Kasumi-1 (cell line): Measurements from ENCODE around the gene KCNN1.
"Not testable (repeated sequence)": the region's sequence is repeated elsewhere in the genome, so short reads cannot be mapped to it uniquely, and the experiment has no call there.

ENCODE experiments used
- DNase-seq, 2 experiments: peaks; one replicate each; lab custom pipeline; 2025; lab: John Stamatoyannopoulos, UW

The KCNN1 gene

DNA sequence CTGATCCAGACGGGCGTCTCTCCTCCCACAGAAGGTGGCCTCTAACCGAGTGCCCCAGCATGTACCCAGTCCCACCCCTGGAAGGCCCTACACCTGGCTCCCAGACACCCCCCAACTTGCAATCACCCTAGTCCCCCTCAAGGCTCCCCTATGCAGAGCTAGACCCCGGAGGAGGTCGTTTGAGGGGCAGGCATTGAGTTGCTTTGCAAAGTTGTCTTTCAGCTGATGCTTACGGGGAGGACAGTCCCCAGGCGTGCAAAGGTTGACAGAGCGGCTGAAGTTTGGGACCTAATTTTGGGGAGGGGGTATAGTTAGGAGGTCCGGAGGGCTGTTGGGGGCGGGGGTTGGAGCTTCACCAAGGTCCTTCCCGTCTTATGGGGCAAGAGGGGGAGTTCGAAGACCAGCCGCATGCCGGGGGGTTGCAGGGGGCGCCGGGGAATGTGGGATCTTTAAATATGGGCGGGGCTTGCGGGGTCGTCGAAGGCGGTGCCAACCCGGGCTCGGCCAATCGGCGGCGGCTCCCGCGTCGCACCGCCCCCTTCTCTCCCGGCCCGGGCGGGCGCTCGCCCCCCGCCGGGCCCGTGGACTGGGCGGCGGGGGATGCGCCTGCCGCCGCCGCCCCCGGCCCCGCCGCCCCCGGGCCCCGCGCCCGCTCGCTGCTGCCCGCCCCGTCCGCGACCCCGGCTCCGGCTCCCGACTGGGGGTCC lies at the start of gene KCNN1:
Gene KCNN1 (plus strand): TSS at position 558 of the 707 bp plus-strand sequence. CDS start 6,782 bp downstream, outside the sequence.
- DNase-seq = no peak

DNA sequence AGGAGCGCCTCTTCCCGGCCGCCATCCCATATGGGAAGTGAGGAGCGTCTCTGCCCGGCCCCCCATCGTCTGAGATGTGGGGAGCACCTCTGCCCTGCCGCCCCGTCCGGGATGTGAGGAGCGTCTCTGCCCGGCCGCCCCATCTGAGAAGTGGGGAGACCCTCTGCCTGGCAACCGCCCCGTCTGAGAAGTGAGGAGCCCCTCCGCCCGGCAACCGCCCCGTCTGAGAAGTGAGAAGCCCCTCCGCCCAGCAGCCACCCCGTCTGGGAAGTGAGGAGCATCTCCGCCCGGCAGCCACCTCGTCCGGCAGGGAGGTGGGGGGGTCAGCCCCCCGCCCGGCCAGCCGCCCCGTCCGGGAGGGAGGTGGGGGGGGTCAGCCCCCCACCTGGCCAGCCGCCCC lies 48.8 kb upstream of the KCNN1 start:
- DNase-seq = not testable (repeated sequence)

DNA sequence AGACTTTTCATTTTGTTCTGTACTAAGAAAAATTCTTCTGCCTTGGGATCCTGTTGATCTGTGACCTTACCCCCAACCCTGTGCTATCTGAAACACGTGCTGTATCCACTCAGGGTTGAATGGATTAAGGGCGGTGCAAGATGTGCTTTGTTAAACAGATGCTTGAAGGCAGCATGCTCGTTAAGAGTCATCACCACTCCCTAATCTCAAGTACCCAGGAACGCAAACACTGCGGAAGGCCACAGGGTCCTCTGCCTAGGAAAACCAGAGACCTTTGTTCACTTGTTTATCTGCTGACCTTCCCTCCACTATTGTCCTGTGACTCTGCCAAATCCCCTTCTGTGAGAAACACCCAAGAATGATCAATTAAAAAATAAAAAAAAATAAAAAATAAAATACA lies 47.8 kb upstream of the KCNN1 start:
- not testable (repeated sequence) for DNase-seq

DNA sequence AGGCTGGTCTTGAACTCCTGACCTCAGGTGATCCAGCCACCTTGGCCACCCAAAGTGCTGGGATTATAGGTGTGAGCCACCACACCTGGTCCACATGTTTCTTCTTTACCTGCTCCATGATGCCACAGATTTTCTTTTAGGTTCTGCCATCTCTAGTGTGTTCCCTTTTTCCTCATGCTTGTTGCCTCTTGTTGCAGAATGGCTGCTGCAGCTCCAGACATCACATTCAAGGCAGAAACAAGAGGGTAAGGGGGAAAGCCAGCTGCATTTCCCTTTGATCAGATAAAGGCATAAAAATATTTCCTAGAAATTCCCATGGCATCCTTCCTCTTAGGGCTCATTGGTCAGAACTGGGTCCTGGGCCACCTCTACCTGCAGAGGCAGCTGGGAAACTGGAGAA lies 46.4 kb upstream of the KCNN1 start:
- DNase-seq = no peak

DNA sequence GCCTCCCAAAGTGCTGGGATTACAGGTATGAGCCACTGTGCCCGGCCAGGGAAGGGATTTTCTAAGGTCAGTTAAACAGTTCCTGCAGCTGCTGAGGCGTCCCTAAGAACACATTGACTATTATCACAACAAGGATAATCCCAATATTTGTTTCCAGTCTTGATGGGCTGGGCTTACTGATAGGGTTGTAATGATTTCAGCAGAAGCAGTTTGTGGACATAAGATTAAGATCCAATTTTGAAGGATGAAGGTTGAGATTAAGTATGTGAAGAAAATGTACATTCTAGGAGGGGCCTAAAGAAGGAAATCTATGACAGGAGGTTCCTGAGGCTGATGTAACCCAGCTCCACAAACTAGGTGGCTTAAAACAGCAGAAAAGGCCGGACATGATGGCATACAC lies 44.8 kb upstream of the KCNN1 start:
- no peak for DNase-seq

DNA sequence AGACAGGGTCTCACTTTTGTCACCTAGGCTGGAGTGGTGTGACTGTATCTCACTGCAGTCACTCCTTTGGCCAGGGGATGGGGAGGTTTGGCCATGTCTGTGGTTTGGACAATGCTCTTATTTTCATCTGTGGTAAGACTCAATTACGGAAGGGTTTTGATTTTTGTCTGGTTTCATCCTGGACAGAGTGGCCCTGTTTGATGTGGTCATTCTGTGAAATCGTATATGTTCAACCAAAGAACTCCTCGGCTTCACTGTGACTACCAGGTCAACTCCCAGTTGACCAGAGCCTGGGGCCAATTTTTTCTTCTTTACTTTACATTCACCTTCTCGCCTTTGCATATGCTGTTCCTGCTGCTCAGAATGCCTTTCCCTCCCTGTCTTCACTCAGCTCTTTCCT lies 40.9 kb upstream of the KCNN1 start:
- DNase-seq = no peak

DNA sequence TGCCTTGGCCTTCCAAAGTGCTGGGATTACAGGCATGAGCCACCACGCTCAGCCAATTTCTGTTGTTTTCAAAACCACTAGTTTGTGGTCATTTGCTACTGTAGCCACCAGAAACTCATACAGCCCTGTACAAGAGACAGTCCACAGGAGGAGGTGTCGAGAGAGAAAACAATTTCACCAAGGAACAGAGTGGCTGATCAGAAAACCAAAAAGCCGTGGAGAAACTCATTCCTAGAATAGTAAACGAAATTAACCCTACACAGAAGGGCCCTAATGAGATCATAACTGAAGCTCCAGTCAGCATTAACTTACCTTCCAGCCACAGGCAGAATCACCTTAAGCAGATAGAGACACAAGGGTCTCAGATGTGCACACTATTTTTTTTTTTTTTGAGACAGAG lies 37.9 kb upstream of the KCNN1 start:
- no peak for DNase-seq

DNA sequence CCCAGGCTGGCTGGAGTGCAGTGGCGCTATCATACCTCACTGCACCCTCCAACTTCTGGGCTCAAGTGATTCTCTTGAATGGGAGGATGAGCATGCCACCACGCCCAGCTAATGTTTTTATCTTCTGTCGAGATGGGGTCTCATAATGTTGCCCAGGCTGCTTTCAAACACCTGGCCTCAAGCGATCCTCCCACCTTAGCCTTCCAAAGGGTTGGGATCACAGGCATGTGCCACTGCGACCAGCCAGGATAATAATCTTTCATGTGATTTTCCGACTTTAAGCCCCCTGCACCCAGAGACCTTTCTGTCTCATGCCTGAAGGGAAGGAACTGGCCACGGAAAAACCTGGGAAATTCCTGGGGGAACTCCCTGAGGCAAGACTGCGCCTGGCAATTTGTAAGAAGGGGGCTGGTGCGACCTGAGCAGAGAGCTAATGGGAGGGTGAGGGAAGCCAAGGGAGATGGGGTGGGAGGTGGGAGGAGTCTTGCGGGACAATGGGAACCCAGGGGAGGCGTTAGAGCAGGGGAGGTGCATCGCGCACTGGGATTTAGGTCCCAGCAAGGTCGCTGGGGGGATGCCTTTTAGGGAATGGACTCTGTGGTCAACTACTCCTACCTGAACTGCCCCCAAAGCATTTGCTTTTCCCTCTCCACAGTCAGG lies 35.2 kb upstream of the KCNN1 start:
- no peak for DNase-seq

DNA sequence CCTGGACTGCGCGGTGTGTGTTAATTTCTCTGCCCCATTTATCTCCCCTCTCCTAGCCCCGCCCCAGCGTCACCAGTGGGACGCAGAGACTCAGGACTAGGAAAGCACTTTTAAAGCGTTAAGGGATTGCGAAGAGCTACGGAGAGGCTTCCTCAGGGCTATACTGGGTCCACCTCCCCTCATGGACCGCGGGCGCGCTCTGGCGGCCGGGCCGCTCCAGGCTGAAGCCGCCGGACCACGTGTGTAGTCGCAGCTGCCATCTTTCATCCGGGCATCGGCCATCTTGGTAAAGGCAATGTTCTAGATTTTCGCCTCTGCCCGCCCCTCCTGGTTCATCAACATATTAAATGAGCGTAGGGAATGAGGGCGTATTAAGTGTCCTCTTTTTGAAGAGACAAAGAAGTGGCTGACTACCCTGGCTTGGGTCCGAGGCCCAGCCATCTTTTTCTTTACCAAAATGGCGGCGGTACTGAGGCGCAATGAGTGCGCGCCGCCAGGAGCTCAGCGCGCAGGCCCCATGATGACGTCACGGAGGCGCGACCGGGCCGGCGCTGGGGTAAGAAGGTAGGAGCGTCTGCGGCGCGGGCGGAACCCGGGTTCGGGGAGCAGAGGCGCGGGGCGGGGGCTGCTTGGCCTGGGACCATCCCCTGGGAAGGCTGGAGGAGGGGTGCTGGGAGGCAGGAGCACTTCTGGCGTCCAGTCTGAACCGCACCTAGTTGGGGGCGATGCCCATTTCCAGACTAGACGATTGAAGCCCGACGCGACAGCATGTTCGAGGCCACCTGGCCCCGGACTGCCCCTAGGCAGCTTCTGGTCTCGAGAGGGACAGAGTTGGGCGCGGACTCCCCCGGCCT lies 34.2 kb upstream of the KCNN1 start, which contains the start of gene CCDC124:
Gene CCDC124 (plus strand): TSS at position 531 of the 854 bp plus-strand sequence. CDS start 3,406 bp downstream, outside the sequence.
- DNase-seq = peak; percentile 94 to 95

DNA sequence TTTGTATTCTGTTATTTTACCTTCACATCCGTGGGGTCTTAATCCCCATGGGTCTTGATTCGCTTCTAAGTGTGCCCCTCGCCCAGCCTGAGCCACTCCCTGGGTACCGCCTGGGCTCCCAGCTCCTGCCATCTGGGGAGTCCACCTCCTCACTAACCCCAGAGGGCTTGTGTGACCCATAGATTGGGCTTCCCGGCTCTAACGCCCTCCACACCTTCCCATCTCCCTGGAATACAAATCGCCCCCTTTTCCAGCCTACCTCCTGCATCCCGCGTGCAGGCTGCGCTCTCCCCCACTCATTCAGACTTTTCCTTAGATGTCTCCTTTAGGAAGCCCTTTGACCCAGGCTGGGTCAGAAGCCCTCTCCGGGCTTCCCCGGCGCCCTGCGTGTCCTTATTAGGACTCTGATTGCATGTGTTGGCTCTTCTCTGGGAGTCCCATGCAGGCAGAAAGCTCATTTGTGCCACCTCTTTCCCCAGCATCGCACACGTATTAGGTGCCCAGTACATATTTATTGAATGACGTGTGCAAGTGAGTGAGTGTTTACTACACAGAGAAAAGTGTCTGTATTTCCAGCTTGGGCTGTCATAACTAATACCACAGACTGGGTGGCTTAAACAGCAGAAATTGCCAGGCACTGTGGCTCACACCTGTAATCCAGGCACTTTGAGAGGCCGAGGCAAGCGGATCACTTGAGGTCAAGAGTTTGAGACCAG lies 33.3 kb upstream of the KCNN1 start:
- DNase-seq = no peak

DNA sequence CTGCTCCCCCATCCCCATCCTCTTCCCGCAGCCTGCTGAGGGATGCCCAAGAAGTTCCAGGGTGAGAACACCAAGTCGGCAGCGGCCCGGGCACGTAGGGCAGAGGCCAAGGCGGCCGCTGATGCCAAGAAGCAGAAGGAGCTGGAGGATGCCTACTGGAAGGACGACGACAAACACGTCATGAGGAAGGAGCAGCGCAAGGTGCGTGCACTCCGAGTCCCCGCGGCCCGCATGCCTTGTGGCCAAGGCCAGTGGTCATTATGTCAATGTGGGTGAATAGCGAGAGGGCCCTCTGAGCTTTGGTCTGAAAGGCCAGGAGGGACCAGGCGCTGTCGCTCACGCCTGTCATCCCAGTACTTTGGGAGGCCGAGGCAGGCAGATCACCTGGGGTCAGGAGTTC lies 30.5 kb upstream of the KCNN1 start:
- no peak for DNase-seq

DNA sequence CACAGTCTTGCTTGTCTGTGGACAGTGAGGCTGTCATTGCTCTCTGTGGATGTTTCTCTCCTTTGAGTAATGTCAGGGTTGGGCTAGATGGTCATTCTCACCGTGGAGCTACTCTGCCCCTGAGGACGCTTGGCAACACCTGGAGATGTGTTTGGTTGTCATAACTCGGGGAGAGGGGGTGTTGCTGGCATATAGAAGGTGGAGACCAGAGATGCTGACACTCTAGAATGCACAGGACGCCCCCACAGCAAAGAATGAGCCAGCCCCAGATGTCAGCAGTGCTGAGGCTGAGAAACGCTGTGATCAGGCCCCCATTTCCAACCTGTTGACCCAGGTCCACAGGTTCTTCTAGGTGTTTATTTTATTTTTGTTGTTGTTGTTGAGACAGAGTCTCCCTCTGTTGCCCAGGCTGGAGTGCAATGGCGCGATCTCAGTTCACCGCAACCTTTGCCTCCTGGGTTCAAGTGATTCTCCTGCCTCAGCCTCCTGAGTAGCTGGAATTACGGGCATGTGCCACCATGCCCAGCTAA lies 29.5 kb upstream of the KCNN1 start:
- DNase-seq = no peak

DNA sequence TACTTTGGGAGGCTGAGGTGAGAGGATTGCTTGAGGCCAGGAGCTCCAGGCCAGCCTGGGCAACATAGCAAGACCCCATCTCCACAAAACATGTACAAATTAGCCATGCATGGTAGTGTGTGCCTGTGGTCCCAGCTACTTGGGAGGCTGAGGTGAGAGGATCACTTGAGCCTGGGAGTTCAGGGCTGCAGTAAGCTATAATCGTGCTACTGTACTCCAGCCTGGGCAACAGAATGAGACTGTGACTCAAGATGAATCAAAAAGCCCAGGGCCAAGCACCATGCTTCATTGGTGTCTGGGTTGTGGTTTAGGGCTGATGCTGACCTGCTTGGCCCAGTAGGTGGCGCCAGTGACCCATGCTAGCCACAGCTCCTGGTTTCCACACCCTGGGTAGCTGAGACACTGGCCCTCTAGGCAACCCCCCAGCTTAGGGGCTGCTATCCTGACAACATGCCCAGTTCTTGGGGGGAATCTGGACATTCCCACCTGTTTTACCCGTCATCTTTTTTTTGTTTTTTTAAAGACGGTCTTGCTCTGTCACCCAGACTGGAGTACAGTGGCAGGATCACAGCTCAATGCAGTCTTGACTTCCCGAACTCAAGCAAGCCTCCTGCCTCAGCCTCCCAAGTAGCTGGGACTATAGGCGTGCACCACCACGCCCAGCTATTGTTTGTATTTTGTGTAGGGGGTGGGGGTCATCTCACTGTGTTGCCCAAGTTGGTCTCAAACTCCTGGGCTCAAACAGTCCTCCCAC lies 28.6 kb upstream of the KCNN1 start:
- peak; percentile 59 to 78 for DNase-seq

DNA sequence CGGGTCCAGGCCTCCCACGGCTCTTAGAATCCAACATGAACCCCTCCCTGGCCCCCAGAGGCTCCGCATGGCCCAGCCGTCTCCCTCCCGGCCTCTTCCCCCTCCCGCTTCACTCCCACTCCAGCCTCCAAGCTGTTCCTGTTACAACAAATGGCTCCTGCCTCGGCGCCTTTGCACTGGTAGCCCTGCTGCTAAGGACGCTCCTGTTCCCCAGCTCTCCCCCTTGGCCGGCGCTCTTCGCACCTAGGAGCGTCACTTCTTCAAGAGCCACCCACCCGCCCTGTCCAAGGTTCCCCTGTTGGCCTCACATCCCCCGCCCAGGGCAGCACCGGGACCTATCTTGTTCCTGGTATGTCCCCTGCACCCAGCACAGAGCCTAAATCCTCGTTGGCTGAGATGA lies 24.7 kb upstream of the KCNN1 start:
- DNase-seq = no peak

DNA sequence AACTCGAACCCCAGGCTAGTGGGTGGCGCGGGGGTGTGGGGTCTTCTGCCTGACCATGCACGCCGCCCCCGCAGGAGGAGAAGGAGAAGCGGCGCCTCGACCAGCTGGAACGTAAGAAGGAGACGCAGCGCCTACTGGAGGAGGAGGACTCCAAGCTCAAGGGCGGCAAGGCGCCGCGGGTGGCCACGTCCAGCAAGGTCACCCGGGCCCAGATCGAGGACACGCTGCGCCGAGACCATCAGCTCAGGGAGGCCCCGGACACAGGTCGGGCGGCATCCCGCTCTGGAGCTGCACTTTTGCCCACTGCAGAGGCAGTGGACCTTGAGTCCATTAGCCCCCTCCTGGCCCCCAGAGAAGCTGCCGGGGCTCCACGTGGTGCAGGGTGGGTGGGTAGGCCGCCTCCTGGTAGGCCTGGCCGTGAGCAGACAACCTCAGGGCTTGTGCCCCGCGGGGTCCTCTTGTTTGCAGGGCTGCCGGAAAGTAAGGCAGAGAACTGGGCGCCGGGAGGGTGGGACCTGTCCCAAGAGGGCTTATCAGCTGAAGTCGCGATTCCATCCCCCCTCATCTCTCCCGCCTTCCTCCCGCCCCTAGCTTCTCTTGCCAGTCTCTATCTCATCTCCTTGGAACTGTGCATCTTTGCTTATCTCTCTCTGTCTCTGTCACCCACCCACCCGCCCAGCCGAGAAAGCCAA lies 24.2 kb upstream of the KCNN1 start:
- DNase-seq = no peak

DNA sequence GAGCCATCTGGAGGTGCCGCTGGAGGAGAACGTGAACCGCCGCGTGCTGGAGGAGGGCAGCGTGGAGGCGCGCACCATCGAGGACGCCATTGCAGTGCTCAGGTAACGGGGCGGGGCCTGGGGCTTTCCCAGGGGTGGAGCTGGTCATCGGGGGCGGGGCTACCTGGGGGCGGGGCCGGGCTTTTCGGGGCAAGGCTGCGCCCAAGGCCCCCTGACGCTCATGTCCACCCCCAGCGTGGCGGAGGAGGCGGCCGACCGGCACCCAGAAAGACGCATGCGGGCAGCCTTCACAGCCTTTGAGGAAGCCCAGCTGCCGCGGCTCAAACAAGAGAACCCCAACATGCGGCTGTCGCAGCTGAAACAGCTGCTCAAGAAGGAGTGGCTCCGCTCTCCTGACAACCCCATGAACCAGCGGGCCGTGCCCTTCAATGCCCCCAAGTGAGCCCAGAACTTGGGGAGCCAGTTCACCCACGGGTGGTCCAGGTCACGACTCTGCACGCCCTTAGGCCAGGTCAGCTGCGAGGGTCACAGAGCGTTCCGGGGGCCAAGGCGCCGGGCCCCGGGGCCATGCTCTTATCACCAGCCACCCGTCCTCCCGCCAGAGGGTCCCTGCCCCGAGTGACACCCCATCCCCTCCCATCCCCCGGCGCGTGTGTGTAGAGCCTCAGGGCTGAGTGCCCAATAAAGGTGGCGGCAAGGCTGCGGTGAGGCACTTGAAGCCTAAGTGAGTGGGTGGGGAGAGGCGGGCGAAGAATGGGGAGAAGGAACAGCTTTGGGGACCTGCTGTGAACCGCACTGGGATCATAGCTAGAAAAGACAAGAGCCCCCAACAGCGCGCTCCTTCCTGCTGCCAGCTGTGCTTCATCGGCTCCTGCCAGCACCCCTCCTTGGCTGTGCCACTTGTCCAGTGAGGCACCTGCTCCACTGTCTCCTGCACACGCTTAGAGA lies 23.4 kb upstream of the KCNN1 start:
- DNase-seq = no peak

DNA sequence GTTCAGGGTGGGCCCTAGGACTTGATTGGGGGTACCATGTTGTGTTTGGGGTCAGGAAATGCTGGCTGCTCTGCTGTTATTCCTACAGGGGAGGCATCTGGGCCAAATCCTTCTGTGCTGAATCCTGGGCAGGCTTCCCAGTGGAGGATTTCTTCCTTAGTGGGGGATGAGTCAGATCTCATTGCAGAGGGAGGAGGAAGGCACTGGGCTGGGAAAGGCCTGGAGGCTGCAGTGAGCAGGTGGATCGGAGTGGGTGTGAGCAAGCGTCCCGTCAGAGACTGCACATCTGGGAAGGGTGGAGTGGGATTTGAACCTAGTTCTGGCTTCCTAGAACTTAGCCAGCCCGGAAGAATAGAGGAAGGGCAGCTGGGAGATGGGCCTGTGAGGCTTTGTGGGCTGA lies 22.6 kb upstream of the KCNN1 start:
- no peak for DNase-seq

DNA sequence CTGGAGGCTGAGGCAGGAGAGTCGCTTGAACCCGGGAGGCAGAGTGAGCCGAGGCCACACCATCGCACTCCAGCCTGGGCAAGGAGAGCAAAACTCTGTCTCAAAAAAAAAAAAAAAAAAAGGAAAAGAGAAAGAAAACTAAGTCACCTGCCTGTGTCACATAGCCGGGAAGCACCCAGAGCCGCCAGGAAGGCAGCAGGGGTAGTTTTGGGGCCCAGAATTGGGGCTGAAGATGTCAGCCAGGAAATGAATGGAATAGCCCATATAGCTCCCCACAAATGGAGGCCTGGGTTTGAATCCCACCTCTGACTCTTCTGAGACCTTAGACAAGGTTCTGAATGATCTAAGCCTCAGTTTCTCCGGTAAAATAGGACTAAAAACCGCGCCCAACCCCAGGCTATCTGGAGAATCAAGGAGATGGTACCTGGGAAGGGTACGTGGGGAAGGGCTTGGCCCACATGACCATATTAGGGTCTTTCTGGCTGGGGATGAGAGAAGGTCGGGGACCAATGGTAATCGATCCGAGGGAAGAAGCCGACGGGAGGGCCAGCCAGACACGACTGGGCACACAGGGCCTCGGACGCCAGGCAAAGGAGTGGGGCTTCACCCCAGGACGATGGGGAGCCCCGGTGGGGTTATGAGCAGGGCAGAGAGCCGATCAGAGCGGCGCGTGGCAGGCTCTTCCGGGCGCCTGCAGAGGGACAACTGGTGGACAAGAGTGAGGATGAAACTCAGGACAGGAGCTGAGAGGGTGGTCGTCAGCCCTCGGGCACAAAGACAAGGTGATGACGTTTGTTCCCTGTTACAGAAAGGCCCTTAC lies 19.7 kb upstream of the KCNN1 start:
- DNase-seq = no peak
